Measurements from ENCODE around the gene LTB4R. TPM values are rescaled to one million over a fixed set of nuclear protein-coding genes. Genes with fewer than 3 reads are reported as not detected.

Gene LTB4R
- 1 to 10 TPM; 2.2 to 7.3 (median 5.0) TPM for polyA plus RNA-seq (ENCODE audit: insufficient read length in 4 of 4)

- DNase-seq (ENCODE audit: low read depth in 4 of 4, low spot score in 2 of 4) = peak in 1 of 4 donors; percentile 55
These were observed at the start of gene LTB4R for GRCh38 chr14:24310646-24311604. Gene LTB4R, plus strand, starts transcription at chr14:24311502. Its CDS starts 4,150 bp downstream, at chr14:24315652.

- DNase-seq (ENCODE audit: low read depth in 4 of 4, low spot score in 2 of 4) = no peak
These were observed 49.4 kb upstream of the LTB4R start for GRCh38 chr14:24261969-24262327.

GRCh38 chr14:24262821-24263733 is 48.2 kb upstream of the LTB4R start, which contains the start of gene TGM1:
Gene TGM1, minus strand, starts transcription at chr14:24263177. Its CDS starts 825 bp downstream, at chr14:24262352.
- no peak for DNase-seq (ENCODE audit: low read depth in 4 of 4, low spot score in 2 of 4)

GRCh38 chr14:24263848-24264247 is 47.5 kb upstream of the LTB4R start:
- DNase-seq (ENCODE audit: low read depth in 4 of 4, low spot score in 2 of 4) = no peak

GRCh38 chr14:24264298-24264697 is 47.0 kb upstream of the LTB4R start:
- DNase-seq (ENCODE audit: low read depth in 4 of 4, low spot score in 2 of 4) = no peak

- no peak for DNase-seq (ENCODE audit: low read depth in 4 of 4, low spot score in 2 of 4)
These were observed 44.7 kb upstream of the LTB4R start for GRCh38 chr14:24266344-24267244.

GRCh38 chr14:24267516-24267915 is 43.8 kb upstream of the LTB4R start:
- DNase-seq (ENCODE audit: low read depth in 4 of 4, low spot score in 2 of 4) = no peak

- no peak for DNase-seq (ENCODE audit: low read depth in 4 of 4, low spot score in 2 of 4)
These were observed 43.1 kb upstream of the LTB4R start for GRCh38 chr14:24268225-24268624.

GRCh38 chr14:24269368-24269767 is 41.9 kb upstream of the LTB4R start:
- DNase-seq (ENCODE audit: low read depth in 4 of 4, low spot score in 2 of 4) = no peak

- no peak for DNase-seq (ENCODE audit: low read depth in 4 of 4, low spot score in 2 of 4)
These were observed 41.3 kb upstream of the LTB4R start for GRCh38 chr14:24269910-24270536.

- DNase-seq (ENCODE audit: low read depth in 4 of 4, low spot score in 2 of 4) = no peak
These were observed 40.7 kb upstream of the LTB4R start for GRCh38 chr14:24270537-24271133.

GRCh38 chr14:24271134-24271833 is 40.0 kb upstream of the LTB4R start, which contains the start of gene RABGGTA:
Gene RABGGTA, minus strand, starts transcription at chr14:24271597. Its CDS starts 482 bp downstream, at chr14:24271115.
- peak; percentile 63 to 83 (median 77) for DNase-seq (ENCODE audit: low read depth in 4 of 4, low spot score in 2 of 4)

- DNase-seq (ENCODE audit: low read depth in 4 of 4, low spot score in 2 of 4) = no peak
These were observed 39.5 kb upstream of the LTB4R start for GRCh38 chr14:24271834-24272263.

GRCh38 chr14:24272467-24272866 is 38.8 kb upstream of the LTB4R start:
- DNase-seq (ENCODE audit: low read depth in 4 of 4, low spot score in 2 of 4) = no peak

GRCh38 chr14:24273422-24273998 is 37.8 kb upstream of the LTB4R start:
- DNase-seq (ENCODE audit: low read depth in 4 of 4, low spot score in 2 of 4) = no peak

- DNase-seq (ENCODE audit: low read depth in 4 of 4, low spot score in 2 of 4) = no peak
These were observed 37.2 kb upstream of the LTB4R start for GRCh38 chr14:24274101-24274543.

GRCh38 chr14:24277071-24277470 is 34.2 kb upstream of the LTB4R start:
- DNase-seq (ENCODE audit: low read depth in 4 of 4, low spot score in 2 of 4) = no peak
